PC-3 (cell line): Measurements from ENCODE around the gene TRIM31.

Experiments used
- CTCF ChIP-seq: fragments of 300-600 bp; sonication (generic); conservative IDR thresholded peaks from 2 replicates; pipeline ENCODE4 v1.5.1; 2017; ENCODE audit warnings: antibody characterized with exemption, low read depth, mild to moderate bottlenecking, low read length
- EZH2 ChIP-seq: fragments of 300-600 bp; sonication (generic); IDR thresholded peaks from one replicate; pipeline ENCODE4 v1.6.1; 2017; ENCODE audit warnings: antibody characterized with exemption, mild to moderate bottlenecking, low read length; ENCODE audit not compliant: unreplicated experiment
- EZH2phosphoT487 ChIP-seq: fragments of 300-600 bp; sonication (generic); IDR thresholded peaks from 2 replicates; pipeline ENCODE4 v1.6.1; 2018; ENCODE audit warnings: mild to moderate bottlenecking, antibody characterized with exemption, low read length, borderline replicate concordance

- no peak for TF ChIP-seq CTCF
- no peak for TF ChIP-seq EZH2
- TF ChIP-seq EZH2phosphoT487, result no peak
These were observed 57.4 kb downstream of the TRIM31 start for GRCh38 chr6:30055513-30055912.
